DND-41 (cell line): ENCODE data around the gene MCTP1.

Experiments used
- EZH2 ChIP-seq: IDR thresholded peaks from 3 replicates; pipeline ENCODE4 v1.6.1; 2012; ENCODE audit warnings: borderline replicate concordance, low read depth, mild to moderate bottlenecking, moderate library complexity, low read length, inconsistent platforms; ENCODE audit not compliant: severe bottlenecking
- TF ChIP-seq, protein P1 (sequence below): IDR thresholded peaks from 2 replicates; pipeline ENCODE4 v1.5.1; 2012; ENCODE audit warnings: borderline replicate concordance, low read length, moderate library complexity, mild to moderate bottlenecking; ENCODE audit not compliant: poor library complexity, severe bottlenecking; ENCODE audit errors: extremely low read depth

- TF ChIP-seq, protein P1, sequence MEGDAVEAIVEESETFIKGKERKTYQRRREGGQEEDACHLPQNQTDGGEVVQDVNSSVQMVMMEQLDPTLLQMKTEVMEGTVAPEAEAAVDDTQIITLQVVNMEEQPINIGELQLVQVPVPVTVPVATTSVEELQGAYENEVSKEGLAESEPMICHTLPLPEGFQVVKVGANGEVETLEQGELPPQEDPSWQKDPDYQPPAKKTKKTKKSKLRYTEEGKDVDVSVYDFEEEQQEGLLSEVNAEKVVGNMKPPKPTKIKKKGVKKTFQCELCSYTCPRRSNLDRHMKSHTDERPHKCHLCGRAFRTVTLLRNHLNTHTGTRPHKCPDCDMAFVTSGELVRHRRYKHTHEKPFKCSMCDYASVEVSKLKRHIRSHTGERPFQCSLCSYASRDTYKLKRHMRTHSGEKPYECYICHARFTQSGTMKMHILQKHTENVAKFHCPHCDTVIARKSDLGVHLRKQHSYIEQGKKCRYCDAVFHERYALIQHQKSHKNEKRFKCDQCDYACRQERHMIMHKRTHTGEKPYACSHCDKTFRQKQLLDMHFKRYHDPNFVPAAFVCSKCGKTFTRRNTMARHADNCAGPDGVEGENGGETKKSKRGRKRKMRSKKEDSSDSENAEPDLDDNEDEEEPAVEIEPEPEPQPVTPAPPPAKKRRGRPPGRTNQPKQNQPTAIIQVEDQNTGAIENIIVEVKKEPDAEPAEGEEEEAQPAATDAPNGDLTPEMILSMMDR: no peak
- no peak for TF ChIP-seq EZH2
These were observed 257.7 kb downstream of the MCTP1 start for GRCh38 chr5:95027151-95027721.
